Midbrain (tissue), 1 donor: ENCODE measurements around the gene CRABP2.

Experiments used
- DNase-seq: peaks from one replicate; lab custom pipeline; 2025; lab: John Stamatoyannopoulos, UW

The CRABP2 gene

GRCh38 chr1:156654700-156655099 lies 50.7 kb downstream of the CRABP2 start:
- DNase-seq: no peak

DNA sequence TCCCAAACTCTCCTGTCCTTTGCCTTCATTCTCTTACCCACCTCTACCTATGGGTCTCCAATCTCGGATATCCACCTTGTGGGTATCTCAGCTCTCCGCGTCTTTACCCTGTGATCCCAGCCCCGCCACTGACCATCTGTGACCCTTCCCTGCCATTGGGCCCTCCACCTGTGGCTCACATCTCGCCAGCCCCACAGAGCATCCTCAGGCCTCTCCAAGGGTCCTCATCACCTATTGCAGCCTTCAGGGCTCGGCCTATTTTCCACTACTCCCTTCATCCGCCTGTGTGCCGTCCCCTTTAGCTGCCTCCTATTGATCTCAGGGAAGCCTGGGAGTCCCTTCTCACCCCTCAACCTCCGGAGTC lies 52.4 kb downstream of the CRABP2 start:
- DNase-seq: no peak

DNA sequence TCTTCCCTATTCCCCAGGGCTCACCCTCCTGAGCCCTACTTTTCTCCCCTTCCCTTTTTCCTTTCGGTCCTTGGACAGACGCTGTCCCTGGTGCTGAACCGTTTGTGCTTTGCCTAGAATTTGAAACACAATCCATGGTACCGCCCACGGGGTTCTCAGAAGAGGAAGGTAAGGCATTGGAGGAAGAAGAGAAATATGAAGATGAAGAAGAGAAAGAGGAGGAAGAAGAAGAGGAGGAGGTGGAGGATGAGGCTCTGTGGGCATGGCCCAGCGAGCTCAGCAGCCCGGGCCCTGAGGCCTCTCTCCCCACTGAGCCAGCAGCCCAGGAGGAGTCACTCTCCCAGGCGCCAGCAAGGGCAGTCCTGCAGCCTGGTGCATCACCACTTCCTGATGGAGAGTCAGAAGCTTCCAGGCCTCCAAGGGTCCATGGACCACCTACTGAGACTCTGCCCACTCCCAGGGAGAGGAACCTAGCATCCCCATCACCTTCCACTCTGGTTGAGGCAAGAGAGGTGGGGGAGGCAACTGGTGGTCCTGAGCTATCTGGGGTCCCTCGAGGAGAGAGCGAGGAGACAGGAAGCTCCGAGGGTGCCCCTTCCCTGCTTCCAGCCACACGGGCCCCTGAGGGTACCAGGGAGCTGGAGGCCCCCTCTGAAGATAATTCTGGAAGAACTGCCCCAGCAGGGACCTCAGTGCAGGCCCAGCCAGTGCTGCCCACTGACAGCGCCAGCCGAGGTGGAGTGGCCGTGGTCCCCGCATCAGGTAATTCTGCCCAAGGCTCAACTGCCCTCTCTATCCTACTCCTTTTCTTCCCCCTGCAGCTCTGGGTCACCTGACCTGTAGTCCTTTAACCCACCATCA lies 53.0 kb downstream of the CRABP2 start:
- DNase-seq: peak; percentile 10
